ENCODE results near the gene PIEZO1. TPM values are rescaled to one million over a fixed set of nuclear protein-coding genes. Genes with fewer than 3 reads are reported as not detected.

Gene PIEZO1
- total and polyA plus RNA-seq, 2 donors (not counting 1 experiment from before 2014, with no cell fraction given), result 94.5 to 313 TPM

DNA sequence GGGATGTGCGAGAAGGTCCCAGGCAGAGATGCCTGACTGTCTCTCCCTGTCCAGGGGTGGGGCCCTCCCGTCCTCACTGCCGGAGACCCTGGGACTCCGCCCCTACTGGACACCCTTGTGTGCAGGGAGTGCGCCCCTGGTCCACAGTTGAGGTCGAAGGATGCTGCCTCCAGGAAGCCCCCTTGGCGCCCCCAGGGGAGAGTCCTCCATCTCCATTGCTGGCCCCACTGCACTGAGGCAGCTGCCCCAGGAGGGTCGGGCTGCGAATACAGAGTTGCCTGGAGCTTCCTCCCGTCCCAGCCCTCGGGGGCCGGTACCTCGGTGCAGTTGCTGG is 52.1 kb downstream of the PIEZO1 start:
- Histone ChIP-seq H2AFZ (ENCODE audit: low read length) (no peak overlapping the region), H3K79me2 (ENCODE audit: control insufficient read depth, insufficient read depth, low read length) (peaks cover 6% of the 10 kb centered on the region), H3K9ac (ENCODE audit: insufficient read depth, low read length) (no peak overlapping the region), H3K36me3 (ENCODE audit: control insufficient read depth, insufficient read depth, low read length) (peaks cover 53% of the 10 kb centered on the region), H4K20me1 (ENCODE audit: control insufficient read depth, extremely low read depth, insufficient read depth, low read length) (no peaks in the 10 kb centered on the region), H3K27me3 (ENCODE audit: control insufficient read depth, insufficient read depth, low read length) (no peaks in the 10 kb centered on the region), H3K4me1 (ENCODE audit: control insufficient read depth, extremely low read depth, insufficient read depth, low read length) (no peaks in the 10 kb centered on the region), H3K4me2 (ENCODE audit: extremely low read depth, insufficient read depth, low read length) (no peak overlapping the region), H3K4me3 (replicated peaks in 1 of 4; ENCODE audit: control extremely low read depth in 1 of 4, insufficient read depth in 1 of 4, low read depth in 3 of 4, low read length in 4 of 4) (no peak overlapping the region), H3K27ac (ENCODE audit: insufficient read depth, low read length) (no peak overlapping the region), H3K9me3 (ENCODE audit: control insufficient read depth, insufficient read depth, low read depth, low read length) (no peaks in the 10 kb centered on the region)
- TF ChIP-seq, protein P1, sequence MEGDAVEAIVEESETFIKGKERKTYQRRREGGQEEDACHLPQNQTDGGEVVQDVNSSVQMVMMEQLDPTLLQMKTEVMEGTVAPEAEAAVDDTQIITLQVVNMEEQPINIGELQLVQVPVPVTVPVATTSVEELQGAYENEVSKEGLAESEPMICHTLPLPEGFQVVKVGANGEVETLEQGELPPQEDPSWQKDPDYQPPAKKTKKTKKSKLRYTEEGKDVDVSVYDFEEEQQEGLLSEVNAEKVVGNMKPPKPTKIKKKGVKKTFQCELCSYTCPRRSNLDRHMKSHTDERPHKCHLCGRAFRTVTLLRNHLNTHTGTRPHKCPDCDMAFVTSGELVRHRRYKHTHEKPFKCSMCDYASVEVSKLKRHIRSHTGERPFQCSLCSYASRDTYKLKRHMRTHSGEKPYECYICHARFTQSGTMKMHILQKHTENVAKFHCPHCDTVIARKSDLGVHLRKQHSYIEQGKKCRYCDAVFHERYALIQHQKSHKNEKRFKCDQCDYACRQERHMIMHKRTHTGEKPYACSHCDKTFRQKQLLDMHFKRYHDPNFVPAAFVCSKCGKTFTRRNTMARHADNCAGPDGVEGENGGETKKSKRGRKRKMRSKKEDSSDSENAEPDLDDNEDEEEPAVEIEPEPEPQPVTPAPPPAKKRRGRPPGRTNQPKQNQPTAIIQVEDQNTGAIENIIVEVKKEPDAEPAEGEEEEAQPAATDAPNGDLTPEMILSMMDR (conservative IDR thresholded peaks at IDR 0.05 in 1 of 2, IDR thresholded peaks at IDR 0.05 in 1 of 2; ENCODE audit: low read depth in 1 of 2, low read length in 2 of 2), result no peak
- no peak for TF ChIP-seq EZH2 (IDR thresholded peaks at IDR 0.05; ENCODE audit: low read length, missing control alignments)
- DNase-seq (ENCODE audit: low read depth in 2 of 2), result no peak

DNA sequence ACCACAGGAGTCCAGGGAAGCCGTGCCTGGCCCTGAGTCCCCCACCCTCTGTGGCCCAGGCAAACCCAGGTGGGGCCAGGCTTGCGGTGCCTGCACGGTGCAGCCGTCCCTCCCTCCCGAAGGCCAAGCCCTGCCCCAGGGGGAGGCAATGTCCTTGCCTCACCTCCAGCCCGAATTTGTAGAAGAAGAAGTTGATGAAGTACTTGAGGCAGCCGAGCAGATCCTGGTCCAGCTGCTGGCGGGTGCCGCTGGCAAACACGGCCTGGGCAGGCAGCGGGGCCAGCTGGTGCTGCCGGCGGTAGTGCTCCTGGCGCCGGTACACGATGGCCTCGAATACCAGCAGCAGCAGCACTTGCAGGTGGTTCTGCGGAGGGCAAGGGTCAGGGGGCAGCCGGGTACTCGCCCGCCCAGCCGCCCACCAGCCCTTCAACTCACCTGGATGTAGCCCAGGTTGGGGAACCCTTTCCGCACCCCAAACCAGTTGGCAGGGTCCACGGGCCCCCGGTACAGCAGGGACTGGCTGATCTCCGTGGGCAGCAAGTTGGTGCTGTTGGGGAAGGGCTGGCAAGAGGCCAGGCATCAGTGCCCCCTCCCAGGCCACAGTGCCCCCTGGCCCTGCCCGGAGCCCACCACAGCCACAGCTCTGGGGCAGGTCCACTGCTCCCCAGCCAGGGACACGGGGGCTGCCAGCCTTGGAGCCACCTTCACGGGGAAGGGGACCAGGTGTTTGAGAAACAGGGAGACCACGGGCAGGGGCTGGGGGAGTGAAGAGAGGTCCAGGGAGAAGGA is 52.7 kb downstream of the PIEZO1 start:
- Histone ChIP-seq H3K4me1 (ENCODE audit: control insufficient read depth, extremely low read depth, insufficient read depth, low read length) (no peaks in the 10 kb centered on the region), H4K20me1 (ENCODE audit: control insufficient read depth, extremely low read depth, insufficient read depth, low read length) (no peaks in the 10 kb centered on the region), H2AFZ (ENCODE audit: low read length) (no peak overlapping the region), H3K27ac (ENCODE audit: insufficient read depth, low read length) (no peak overlapping the region), H3K9me3 (ENCODE audit: control insufficient read depth, insufficient read depth, low read depth, low read length) (no peaks in the 10 kb centered on the region), H3K36me3 (ENCODE audit: control insufficient read depth, insufficient read depth, low read length) (peaks cover 52% of the 10 kb centered on the region), H3K27me3 (ENCODE audit: control insufficient read depth, insufficient read depth, low read length) (no peaks in the 10 kb centered on the region), H3K79me2 (ENCODE audit: control insufficient read depth, insufficient read depth, low read length) (peaks cover 6% of the 10 kb centered on the region), H3K4me2 (ENCODE audit: extremely low read depth, insufficient read depth, low read length) (no peak overlapping the region), H3K9ac (ENCODE audit: insufficient read depth, low read length) (no peak overlapping the region), H3K4me3 (replicated peaks in 1 of 4; ENCODE audit: control extremely low read depth in 1 of 4, insufficient read depth in 1 of 4, low read depth in 3 of 4, low read length in 4 of 4) (no peak overlapping the region)
- no peak for DNase-seq (ENCODE audit: low read depth in 2 of 2)
- TF ChIP-seq, protein P1 (conservative IDR thresholded peaks at IDR 0.05 in 1 of 2, IDR thresholded peaks at IDR 0.05 in 1 of 2; ENCODE audit: low read depth in 1 of 2, low read length in 2 of 2), result no peak
- TF ChIP-seq EZH2 (IDR thresholded peaks at IDR 0.05; ENCODE audit: low read length, missing control alignments), result no peak

DNA sequence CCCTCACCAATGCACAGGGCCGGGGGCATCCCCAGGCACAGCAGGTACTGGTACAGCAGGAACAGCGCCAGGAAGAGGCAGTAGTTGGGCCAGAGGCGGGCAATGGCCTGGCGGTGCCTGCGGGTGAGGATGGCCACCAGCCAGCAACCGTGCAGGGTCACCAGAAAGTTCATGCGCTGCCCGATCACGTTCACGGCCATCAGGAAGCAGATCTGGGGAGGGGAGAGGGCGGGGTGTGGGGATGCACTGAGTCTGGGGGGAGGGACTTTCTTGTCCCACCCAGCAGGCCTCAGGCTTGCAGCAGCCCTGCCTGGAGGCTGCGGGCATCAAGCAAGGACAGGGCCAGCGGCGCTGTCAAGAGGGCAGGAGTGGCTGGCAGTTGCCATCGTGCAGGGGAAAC is 53.3 kb downstream of the PIEZO1 start:
- H3K79me2 ChIP-seq (ENCODE audit: control insufficient read depth, insufficient read depth, low read length), result peaks cover 6% of the 10 kb centered on the region
- H3K27me3 ChIP-seq (ENCODE audit: control insufficient read depth, insufficient read depth, low read length), result no peaks in the 10 kb centered on the region
- H3K4me3 ChIP-seq (replicated peaks in 1 of 4; ENCODE audit: control extremely low read depth in 1 of 4, insufficient read depth in 1 of 4, low read depth in 3 of 4, low read length in 4 of 4), result no peak overlapping the region
- H3K27ac ChIP-seq (ENCODE audit: insufficient read depth, low read length), result no peak overlapping the region
- H3K4me1 ChIP-seq (ENCODE audit: control insufficient read depth, extremely low read depth, insufficient read depth, low read length), result no peaks in the 10 kb centered on the region
- no peak overlapping the region for H3K4me2 ChIP-seq (ENCODE audit: extremely low read depth, insufficient read depth, low read length)
- peaks cover 58% of the 10 kb centered on the region for H3K36me3 ChIP-seq (ENCODE audit: control insufficient read depth, insufficient read depth, low read length)
- no peak overlapping the region for H2AFZ ChIP-seq (ENCODE audit: low read length)
- no peak for DNase-seq (ENCODE audit: low read depth in 2 of 2)
- no peak for TF ChIP-seq EZH2 (IDR thresholded peaks at IDR 0.05; ENCODE audit: low read length, missing control alignments)
- TF ChIP-seq, protein P1 (conservative IDR thresholded peaks at IDR 0.05 in 1 of 2, IDR thresholded peaks at IDR 0.05 in 1 of 2; ENCODE audit: low read depth in 1 of 2, low read length in 2 of 2), result no peak
- no peak overlapping the region for H3K9ac ChIP-seq (ENCODE audit: insufficient read depth, low read length)
- no peaks in the 10 kb centered on the region for H4K20me1 ChIP-seq (ENCODE audit: control insufficient read depth, extremely low read depth, insufficient read depth, low read length)
- no peaks in the 10 kb centered on the region for H3K9me3 ChIP-seq (ENCODE audit: control insufficient read depth, insufficient read depth, low read depth, low read length)

Measured in fibroblast of lung (primary cell).